Sigmoid colon (tissue), 7 donors: ENCODE data around the gene DTX3L. TPM values are rescaled to one million over a fixed set of nuclear protein-coding genes. Genes with fewer than 3 reads are reported as not detected.

ENCODE experiments used
- DNase-seq: peaks from one replicate; pipeline ENCODE4 v3.0.0-alpha.2; 2019
- H3K27ac ChIP-seq, 4 donors: fragments of 200-600 bp; sonication (generic); one replicate each; pipeline ENCODE4 v1.5.1; 2016 to 2019; ENCODE audit warnings: mild to moderate bottlenecking in 1 of 4
- H3K27me3 ChIP-seq, 3 donors: fragments of 200-600 bp; sonication (generic); one replicate each; pipeline ENCODE4 v1.5.1; 2019; ENCODE audit warnings: mild to moderate bottlenecking in 1 of 3
- H3K36me3 ChIP-seq, 4 donors: fragments of 200-600 bp; sonication (generic); one replicate each; pipeline ENCODE4 v1.5.1; 2016 to 2019
- H3K4me1 ChIP-seq, 4 donors: fragments of 200-600 bp; sonication (generic); one replicate each; pipeline ENCODE4 v1.5.1; 2017 to 2019
- H3K4me3 ChIP-seq, 4 donors: fragments of 200-600 bp; sonication (generic); one replicate each; pipeline ENCODE4 v1.5.1; 2017 to 2019; ENCODE audit warnings: mild to moderate bottlenecking in 2 of 4, moderate library complexity in 1 of 4
- H3K9me3 ChIP-seq, 4 donors: fragments of 200-600 bp in 3 of 4; sonication (generic) in 3 of 4; one replicate each; pipeline versions ENCODE4 v1.5.1 to v1.6.1; 2013 to 2019
- CTCF ChIP-seq, 4 experiments: fragments of 450-650 bp in 3 of 4; fragments of 200-600 bp in 1 of 4; IDR thresholded peaks; one replicate each; pipeline ENCODE4 v1.5.1; 2016 to 2019; ENCODE audit warnings: antibody characterized with exemption in 4 of 4, mild to moderate bottlenecking in 3 of 4, moderate library complexity in 2 of 4
- EP300 ChIP-seq, 4 donors: sonication (generic); formaldehyde crosslinking; IDR thresholded peaks; one replicate each; pipeline ENCODE4 v1.6.1; 2017; ENCODE audit warnings: antibody characterized with exemption in 4 of 4
- POLR2A ChIP-seq, 2 donors: fragments of 450-650 bp; IDR thresholded peaks; one replicate each; pipeline ENCODE4 v1.6.1; 2016; ENCODE audit warnings: antibody characterized with exemption in 2 of 2, mild to moderate bottlenecking in 2 of 2, moderate library complexity in 2 of 2
- POLR2AphosphoS5 ChIP-seq, 4 donors: sonication (generic); formaldehyde crosslinking; IDR thresholded peaks; one replicate each; pipeline ENCODE4 v1.6.1; 2017; ENCODE audit warnings: antibody characterized with exemption in 4 of 4
- WGBS, 2 donors: extraction: QIAGEN DNeasy Blood & Tissue Kit; methylation state at CpG; one replicate each; pipeline ENCODE4 v1.1.7; 2013; 5-methylcytosine and 5-hydroxymethylcytosine counted together
- intact Hi-C: fragments of 100-400 bp; cut with DNase I; formaldehyde crosslinking; loops from one replicate; pipeline ENCODE4 v1.15.1; 2023
- polyA plus RNA-seq, 3 donors: library from polyadenylated mRNA; stranded (reverse); fragments of 200-250 nt; gene quantifications; one replicate each; pipeline ENCODE4 v1.2.3, GENCODE V29; 2013
- total RNA-seq, 4 donors: library from RNA; depleted of rRNA; stranded (reverse); fragments of >200 nt; gene quantifications; one replicate each; pipeline ENCODE4 v1.1.0, GENCODE V29; 2016
- donor health status: healthy with polysubstance abuse.
- donor health status: Bipolar disorder and iron deficiency.
- donor health status: healthy.

DTX3L gene
- total and polyA plus RNA-seq, 7 donors: 9.6 to 33.2 (median 22.8) TPM

DNA sequence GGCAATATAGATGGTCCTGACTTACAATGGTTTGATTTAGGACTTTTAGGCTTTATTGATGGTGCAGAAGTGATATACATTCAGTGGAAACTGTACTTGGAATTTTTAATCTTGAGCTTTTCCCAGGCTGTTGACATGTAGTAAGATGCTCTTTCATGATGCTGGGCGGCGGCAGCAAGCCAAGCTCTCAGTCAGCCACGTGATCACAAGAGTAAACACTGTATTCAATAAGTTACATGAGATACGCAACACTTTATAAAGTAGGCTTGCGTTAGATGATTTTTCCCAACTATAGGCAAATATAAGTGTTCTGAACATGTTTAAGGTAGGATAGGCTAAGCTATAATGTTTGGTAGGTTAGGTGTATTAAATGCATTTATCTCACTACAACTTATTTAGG is 18.0 kb upstream of the DTX3L start:
- DNase-seq: no peak
- H3K9me3 ChIP-seq: no peaks in the 10 kb centered on the region
- WGBS, 2 donors: 91 to 93% methylated on average over 5 of the region's 5 CpGs

GRCh38 chr3:122548076-122548475 is 16.1 kb upstream of the DTX3L start:
- WGBS, 2 donors: 93 to 94% methylated on average over 3 of the region's 3 CpGs
- no peaks in the 10 kb centered on the region for H3K27me3 ChIP-seq
- intact Hi-C loops: no loop called here
- H3K9me3 ChIP-seq: no peaks in the 10 kb centered on the region
- H3K36me3 ChIP-seq: peaks cover 17 to 96% (median 37%) of the 10 kb centered on the region in 4 donors
- no peak overlapping the region for H3K4me3 ChIP-seq
- H3K27ac ChIP-seq: no peak overlapping the region
- DNase-seq: no peak
- H3K4me1 ChIP-seq: no peaks in the 10 kb centered on the region
- TF ChIP-seq EP300 (IDR thresholded peaks at IDR 0.05) (no peak), POLR2AphosphoS5 (IDR thresholded peaks at IDR 0.05) (no peak), POLR2A (IDR thresholded peaks at IDR 0.05) (no peak), CTCF (IDR thresholded peaks at IDR 0.05) (no peak)

More for the DNA sequence above, 18.0 kb upstream of the DTX3L start:
- H3K36me3 ChIP-seq: peaks cover 17 to 95% (median 29%) of the 10 kb centered on the region in 4 donors
- H3K4me3 ChIP-seq: no peak overlapping the region
- H3K4me1 ChIP-seq: no peaks in the 10 kb centered on the region
- intact Hi-C loops: no loop called here
- no peak overlapping the region for H3K27ac ChIP-seq
- no peaks in the 10 kb centered on the region for H3K27me3 ChIP-seq
- TF ChIP-seq POLR2AphosphoS5 (IDR thresholded peaks at IDR 0.05) (no peak), EP300 (IDR thresholded peaks at IDR 0.05) (no peak), CTCF (IDR thresholded peaks at IDR 0.05) (no peak), POLR2A (IDR thresholded peaks at IDR 0.05) (no peak)

- 94 to 99% methylated on average over 1 of the region's 1 CpG for WGBS, 2 donors
- H3K9me3 ChIP-seq: no peaks in the 10 kb centered on the region
- no peak for TF ChIP-seq EP300 (IDR thresholded peaks at IDR 0.05)
- DNase-seq: no peak
- intact Hi-C loops: no loop called here
- peaks cover 17 to 96% (median 37%) of the 10 kb centered on the region in 4 donors for H3K36me3 ChIP-seq
- H3K4me1 ChIP-seq: peaks cover 0 to 1% (median under 1%) of the 10 kb centered on the region in 4 donors
- H3K27ac ChIP-seq: no peak overlapping the region
- H3K4me3 ChIP-seq: no peak overlapping the region
- no peaks in the 10 kb centered on the region for H3K27me3 ChIP-seq
Observed at GRCh38 chr3:122548619-122549018, 15.5 kb upstream of the DTX3L start.

DNA sequence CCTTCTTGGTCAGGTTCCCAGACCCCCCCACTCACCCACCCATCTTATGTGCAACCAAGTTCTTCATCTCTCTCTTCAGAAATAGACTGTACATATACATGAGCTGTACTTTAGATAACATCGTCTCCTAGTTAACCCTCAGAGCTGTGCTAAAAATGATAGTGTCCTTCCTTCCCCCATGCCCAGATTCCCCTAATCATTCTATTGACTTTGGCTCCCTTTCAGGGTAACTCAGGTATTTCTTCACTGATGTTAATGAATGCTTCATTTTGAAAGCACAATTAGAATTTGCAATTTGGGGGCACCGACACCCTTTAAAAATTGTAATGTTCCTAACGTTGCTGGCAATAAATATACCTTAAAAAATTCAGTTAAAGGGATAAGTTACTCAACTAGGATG is 11.0 kb upstream of the DTX3L start:
- TF ChIP-seq EP300 (IDR thresholded peaks at IDR 0.05) (no peak), POLR2AphosphoS5 (IDR thresholded peaks at IDR 0.05) (no peak), POLR2A (IDR thresholded peaks at IDR 0.05) (no peak), CTCF (IDR thresholded peaks at IDR 0.05) (no peak)
- Histone ChIP-seq H3K27me3 (no peaks in the 10 kb centered on the region), H3K4me3 (no peak overlapping the region), H3K36me3 (peaks cover 16 to 91% (median 37%) of the 10 kb centered on the region in 4 donors), H3K27ac (no peak overlapping the region), H3K9me3 (no peaks in the 10 kb centered on the region), H3K4me1 (peaks cover 0 to 32% (median 12%) of the 10 kb centered on the region in 4 donors)
- no peak for DNase-seq
- intact Hi-C loops: loop anchor here (10.0 kb wide), 1 partner anchor 98 kb away; no protein-coding TSS in a partner anchor
- WGBS, 2 donors: 74 to 83% methylated on average over 3 of the region's 3 CpGs

GRCh38 chr3:122555275-122556071 is 8.7 kb upstream of the DTX3L start:
- 95 to 96% methylated on average over 6 of the region's 6 CpGs for WGBS, 2 donors
- intact Hi-C loops: loop anchor here (5.0 to 10.0 kb wide), 2 partner anchors 101 to 163 kb away; no protein-coding TSS in a partner anchor

More at GRCh38 chr3:122555275-122556071, 8.7 kb upstream of the DTX3L start:
- TF ChIP-seq EP300 (IDR thresholded peaks at IDR 0.05) (peak in 1 of 4 donors; percentile 64), CTCF (IDR thresholded peaks at IDR 0.05) (no peak), POLR2AphosphoS5 (IDR thresholded peaks at IDR 0.05) (peak in 3 of 4 donors; percentile 52 to 71 (median 69)), POLR2A (IDR thresholded peaks at IDR 0.05) (no peak)
- Histone ChIP-seq H3K27ac (peak overlapping the region in 3 of 4 donors; percentile 43 to 75 (median 67)), H3K27me3 (no peaks in the 10 kb centered on the region), H3K36me3 (peaks cover 11 to 87% (median 34%) of the 10 kb centered on the region in 4 donors), H3K9me3 (no peaks in the 10 kb centered on the region), H3K4me3 (no peak overlapping the region), H3K4me1 (peaks cover 0 to 32% (median 15%) of the 10 kb centered on the region in 4 donors)
- DNase-seq: no peak
